HG03439 (cell line): ENCODE data around the gene ZCCHC7.

ENCODE experiments used
- ATAC-seq: cut with Tn5 transposase; IDR thresholded peaks from one replicate; pipeline ENCODE4 v1.9.1; 2021; ENCODE audit warnings: mild to moderate bottlenecking, moderate library complexity; ENCODE audit not compliant: unreplicated experiment

ZCCHC7 gene

GRCh38 chr9:37206121-37206620, 85.8 kb downstream of the ZCCHC7 start:
- ATAC-seq, result no peak

GRCh38 chr9:37209431-37210386, 89.3 kb downstream of the ZCCHC7 start:
- no peak for ATAC-seq

- ATAC-seq, result no peak
Observed at GRCh38 chr9:37210737-37211523, 90.6 kb downstream of the ZCCHC7 start.

GRCh38 chr9:37212435-37212834, 92.1 kb downstream of the ZCCHC7 start:
- ATAC-seq, result no peak

- no peak for ATAC-seq
Observed at GRCh38 chr9:37215381-37215780, 95.0 kb downstream of the ZCCHC7 start.

- no peak for ATAC-seq
Observed at GRCh38 chr9:37215830-37216229, 95.5 kb downstream of the ZCCHC7 start.

GRCh38 chr9:37217161-37217560, 96.8 kb downstream of the ZCCHC7 start:
- no peak for ATAC-seq

- no peak for ATAC-seq
Observed at GRCh38 chr9:37218800-37219425, 98.5 kb downstream of the ZCCHC7 start.

- no peak for ATAC-seq
Observed at GRCh38 chr9:37220971-37221370, 100.6 kb downstream of the ZCCHC7 start.

GRCh38 chr9:37221489-37222106, 101.2 kb downstream of the ZCCHC7 start:
- no peak for ATAC-seq

GRCh38 chr9:37229455-37229854, 109.1 kb downstream of the ZCCHC7 start:
- no peak for ATAC-seq

- no peak for ATAC-seq
Observed at GRCh38 chr9:37229882-37230482, 109.6 kb downstream of the ZCCHC7 start.

- no peak for ATAC-seq
Observed at GRCh38 chr9:37236822-37237221, 116.4 kb downstream of the ZCCHC7 start.

- ATAC-seq, result no peak
Observed at GRCh38 chr9:37238122-37238521, 117.7 kb downstream of the ZCCHC7 start.

GRCh38 chr9:37239224-37239859, 119.0 kb downstream of the ZCCHC7 start:
- no peak for ATAC-seq

GRCh38 chr9:37239921-37240320, 119.5 kb downstream of the ZCCHC7 start:
- ATAC-seq, result no peak

GRCh38 chr9:37241340-37241739, 121.0 kb downstream of the ZCCHC7 start:
- no peak for ATAC-seq

- no peak for ATAC-seq
Observed at GRCh38 chr9:37242089-37242488, 121.7 kb downstream of the ZCCHC7 start.

- no peak for ATAC-seq
Observed at GRCh38 chr9:37243588-37244345, 123.4 kb downstream of the ZCCHC7 start.
